Mammary epithelial cell (primary cell): ENCODE measurements around the gene GCSH.

ENCODE experiments used
- EZH2 ChIP-seq: IDR thresholded peaks from 2 replicates; pipeline ENCODE4 v1.6.1; 2012; ENCODE audit warnings: low read length, inconsistent platforms, borderline replicate concordance
- TF ChIP-seq, protein P1 (sequence below), 2 donors: IDR thresholded peaks in 1 of 2; conservative IDR thresholded peaks in 1 of 2; 2 replicates each; pipeline ENCODE4 v1.5.1; 2011 to 2012; ENCODE audit warnings: inconsistent platforms in 2 of 2, low read length in 2 of 2, mild to moderate bottlenecking in 2 of 2, control low read depth in 1 of 2, low read depth in 1 of 2; ENCODE audit not compliant: insufficient read depth in 1 of 2; ENCODE audit errors: extremely low read depth in 1 of 2

DNA sequence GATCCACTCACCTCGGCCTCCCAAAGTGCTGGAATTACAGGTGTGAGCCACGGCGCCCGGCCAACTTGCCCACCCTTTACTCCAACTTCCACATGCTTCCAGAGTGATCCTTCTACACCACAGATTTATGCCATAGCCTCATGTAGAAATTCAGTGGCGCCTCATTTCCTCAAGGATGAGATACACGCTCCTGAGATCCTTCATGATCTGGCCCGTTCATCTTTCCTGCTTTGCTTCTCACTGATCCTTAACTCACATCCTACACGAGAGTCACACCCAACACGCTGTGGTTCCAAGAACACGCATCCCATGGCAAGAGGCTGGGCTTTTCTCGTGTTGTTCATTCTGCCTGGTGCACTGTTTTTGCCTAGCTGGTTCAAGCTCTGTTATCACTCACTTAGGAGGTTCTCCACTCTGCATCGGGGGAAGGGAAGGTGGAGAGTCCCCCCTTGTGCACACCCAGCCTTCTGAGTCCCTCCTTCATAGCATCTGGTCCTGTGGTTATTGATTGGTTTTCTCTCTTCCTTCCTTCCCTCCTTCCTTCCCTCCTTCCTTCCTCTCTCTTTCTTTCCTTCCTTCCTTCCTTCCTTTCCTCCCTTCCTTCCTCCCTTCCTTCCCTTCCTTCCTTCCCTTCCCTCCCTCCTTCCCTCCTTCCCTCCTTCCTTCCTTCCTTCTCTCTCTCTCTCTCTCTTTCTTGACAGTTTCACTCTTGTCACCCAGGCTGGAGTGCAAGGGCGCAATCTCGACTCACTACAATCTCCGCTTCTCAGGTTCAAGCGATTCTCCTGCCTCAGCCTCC, 32.7 kb upstream of the GCSH start:
- TF ChIP-seq, protein P1, sequence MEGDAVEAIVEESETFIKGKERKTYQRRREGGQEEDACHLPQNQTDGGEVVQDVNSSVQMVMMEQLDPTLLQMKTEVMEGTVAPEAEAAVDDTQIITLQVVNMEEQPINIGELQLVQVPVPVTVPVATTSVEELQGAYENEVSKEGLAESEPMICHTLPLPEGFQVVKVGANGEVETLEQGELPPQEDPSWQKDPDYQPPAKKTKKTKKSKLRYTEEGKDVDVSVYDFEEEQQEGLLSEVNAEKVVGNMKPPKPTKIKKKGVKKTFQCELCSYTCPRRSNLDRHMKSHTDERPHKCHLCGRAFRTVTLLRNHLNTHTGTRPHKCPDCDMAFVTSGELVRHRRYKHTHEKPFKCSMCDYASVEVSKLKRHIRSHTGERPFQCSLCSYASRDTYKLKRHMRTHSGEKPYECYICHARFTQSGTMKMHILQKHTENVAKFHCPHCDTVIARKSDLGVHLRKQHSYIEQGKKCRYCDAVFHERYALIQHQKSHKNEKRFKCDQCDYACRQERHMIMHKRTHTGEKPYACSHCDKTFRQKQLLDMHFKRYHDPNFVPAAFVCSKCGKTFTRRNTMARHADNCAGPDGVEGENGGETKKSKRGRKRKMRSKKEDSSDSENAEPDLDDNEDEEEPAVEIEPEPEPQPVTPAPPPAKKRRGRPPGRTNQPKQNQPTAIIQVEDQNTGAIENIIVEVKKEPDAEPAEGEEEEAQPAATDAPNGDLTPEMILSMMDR (conservative IDR thresholded peaks at IDR 0.05 in 1 of 2, IDR thresholded peaks at IDR 0.05 in 1 of 2; ENCODE audit: extremely low read depth in 1 of 2, insufficient read depth in 1 of 2, low read depth in 1 of 2, low read length in 2 of 2): no peak
- no peak for TF ChIP-seq EZH2
